ENCODE results near the gene SLC7A6OS. TPM values are rescaled to one million over a fixed set of nuclear protein-coding genes. Genes with fewer than 3 reads are reported as not detected.

SLC7A6OS gene
- total RNA-seq, 1 experiment from 2014 or later, result 16.4 TPM

GRCh38 chr16:68255712-68256111 is 55.0 kb downstream of the SLC7A6OS start:
- no peaks in the 10 kb centered on the region for H3K27me3 ChIP-seq (ENCODE audit: insufficient read depth, low read length)
- H3K27ac ChIP-seq (ENCODE audit: low read depth, low read length), result no peak overlapping the region
- H3K9me3 ChIP-seq (ENCODE audit: control insufficient read depth in 1 of 2, insufficient read depth in 1 of 2, low read depth in 1 of 2, low read length in 2 of 2), result no peaks in the 10 kb centered on the region
- CTCF ChIA-PET, result no interaction called here
- no peaks in the 10 kb centered on the region for H3K79me2 ChIP-seq (ENCODE audit: insufficient read depth, low read length)
- TF ChIP-seq SRF (IDR thresholded peaks at IDR 0.05; ENCODE audit: low read depth) (no peak), JUND (IDR thresholded peaks at IDR 0.05) (no peak), RAD21 (IDR thresholded peaks at IDR 0.05; ENCODE audit: low read depth) (no peak), ZNF274 (IDR thresholded peaks at IDR 0.05; ENCODE audit: low read depth, low read length) (no peak), POLR2AphosphoS5 (IDR thresholded peaks at IDR 0.05; ENCODE audit: low read depth, low read length) (no peak)
- RAD21 ChIA-PET (ENCODE audit: low non-redundant PET in 1 of 2, low total read pairs in 2 of 2, uncharacterized antibody in 2 of 2, unreplicated experiment in 2 of 2), result no interaction called here
- no peak overlapping the region for H3K9ac ChIP-seq (ENCODE audit: low read length)
- H2AFZ ChIP-seq (ENCODE audit: low read depth, low read length, poor library complexity, severe bottlenecking), result no peak overlapping the region
- H4K20me1 ChIP-seq (ENCODE audit: insufficient read depth), result no peaks in the 10 kb centered on the region
- intact Hi-C loops (cut with micrococcal nuclease), result no loop called here
- BruUV-seq (replicated peaks), result no TSS peak
- POLR2A ChIA-PET, result no interaction called here
- peaks cover 0 to 10% of the 10 kb centered on the region in 2 experiments; a peak in 2 of 4 replicates for H3K4me1 ChIP-seq (ENCODE audit: control insufficient read depth in 1 of 2, insufficient read depth in 2 of 2, low read length in 2 of 2)
- ATAC-seq (no peak), DNase-seq (ENCODE audit: low read depth, low spot score) (no peak)
- peaks cover 0 to 2% of the 10 kb centered on the region in 2 experiments; a peak in 2 of 4 replicates for H3K36me3 ChIP-seq (ENCODE audit: control insufficient read depth in 1 of 2, insufficient read depth in 2 of 2, low read length in 2 of 2)
- no peaks in the 10 kb centered on the region for H3K9me2 ChIP-seq (ENCODE audit: insufficient read depth)
- no peak overlapping the region for H3K4me3 ChIP-seq (replicated peaks in 1 of 2; ENCODE audit: low read depth in 1 of 2, low read length in 2 of 2)
- H3K4me2 ChIP-seq (ENCODE audit: low read length), result no peak overlapping the region

DNA sequence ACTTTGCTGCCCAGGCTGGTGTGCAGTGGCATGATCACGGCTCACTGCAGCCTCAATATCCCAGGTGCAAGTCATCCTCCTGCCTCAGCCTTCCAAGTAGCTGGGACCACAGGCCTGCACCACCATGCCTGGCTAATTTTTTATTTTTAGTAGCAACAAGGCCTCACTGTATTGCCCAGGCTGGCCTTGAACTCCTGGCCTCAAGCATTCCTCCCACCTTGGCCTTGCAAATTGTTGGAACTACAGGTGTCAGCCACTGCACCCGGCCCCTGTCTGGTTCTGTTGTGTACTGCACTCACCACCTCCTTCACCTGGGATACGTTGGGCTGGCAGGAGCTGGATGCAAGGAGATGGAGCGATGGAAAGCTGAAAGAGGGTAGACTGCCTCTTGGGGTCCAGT is 57.0 kb downstream of the SLC7A6OS start:
- BruUV-seq (replicated peaks), result no TSS peak
- Histone ChIP-seq H2AFZ (ENCODE audit: low read depth, low read length, poor library complexity, severe bottlenecking) (no peak overlapping the region), H3K27me3 (ENCODE audit: insufficient read depth, low read length) (no peaks in the 10 kb centered on the region), H3K9ac (ENCODE audit: low read length) (no peak overlapping the region), H3K4me1 (ENCODE audit: control insufficient read depth in 1 of 2, insufficient read depth in 2 of 2, low read length in 2 of 2) (peaks cover 0 to 10% of the 10 kb centered on the region in 2 experiments; a peak in 2 of 4 replicates), H3K4me3 (replicated peaks in 1 of 2; ENCODE audit: low read depth in 1 of 2, low read length in 2 of 2) (no peak overlapping the region), H3K4me2 (ENCODE audit: low read length) (no peak overlapping the region), H3K27ac (ENCODE audit: low read depth, low read length) (no peak overlapping the region), H3K36me3 (ENCODE audit: control insufficient read depth in 1 of 2, insufficient read depth in 2 of 2, low read length in 2 of 2) (peaks cover 0 to 2% of the 10 kb centered on the region in 2 experiments; a peak in 2 of 4 replicates), H3K9me2 (ENCODE audit: insufficient read depth) (no peaks in the 10 kb centered on the region), H3K79me2 (ENCODE audit: insufficient read depth, low read length) (no peaks in the 10 kb centered on the region), H3K9me3 (ENCODE audit: control insufficient read depth in 1 of 2, insufficient read depth in 1 of 2, low read depth in 1 of 2, low read length in 2 of 2) (no peaks in the 10 kb centered on the region), H4K20me1 (ENCODE audit: insufficient read depth) (no peaks in the 10 kb centered on the region)
- POLR2A ChIA-PET, result no interaction called here
- intact Hi-C loops (cut with micrococcal nuclease), result no loop called here
- RAD21 ChIA-PET (ENCODE audit: low non-redundant PET in 1 of 2, low total read pairs in 2 of 2, uncharacterized antibody in 2 of 2, unreplicated experiment in 2 of 2), result no interaction called here
- CTCF ChIA-PET, result interaction anchor here (3.4 kb wide), 1 partner anchor 9 kb away, joined by 16 read pairs; the partner anchor contains the start of gene SLC7A6
- ATAC-seq (no peak), DNase-seq (ENCODE audit: low read depth, low spot score) (no peak)
- TF ChIP-seq EZH2phosphoT487 (IDR thresholded peaks at IDR 0.05; ENCODE audit: borderline replicate concordance), result no peak
- TF ChIP-seq JUND (IDR thresholded peaks at IDR 0.05), result no peak
- TF ChIP-seq EGR1 (IDR thresholded peaks at IDR 0.05; ENCODE audit: low read depth), result no peak
- no peak for TF ChIP-seq SIN3A (IDR thresholded peaks at IDR 0.05; ENCODE audit: low read depth)
- no peak for TF ChIP-seq REST (IDR thresholded peaks at IDR 0.05; ENCODE audit: low read depth)
- no peak for TF ChIP-seq CBX3 (IDR thresholded peaks at IDR 0.05; ENCODE audit: low read depth)
- TF ChIP-seq POLR2AphosphoS5 (IDR thresholded peaks at IDR 0.05; ENCODE audit: low read depth, low read length), result no peak
- TF ChIP-seq, protein P1, sequence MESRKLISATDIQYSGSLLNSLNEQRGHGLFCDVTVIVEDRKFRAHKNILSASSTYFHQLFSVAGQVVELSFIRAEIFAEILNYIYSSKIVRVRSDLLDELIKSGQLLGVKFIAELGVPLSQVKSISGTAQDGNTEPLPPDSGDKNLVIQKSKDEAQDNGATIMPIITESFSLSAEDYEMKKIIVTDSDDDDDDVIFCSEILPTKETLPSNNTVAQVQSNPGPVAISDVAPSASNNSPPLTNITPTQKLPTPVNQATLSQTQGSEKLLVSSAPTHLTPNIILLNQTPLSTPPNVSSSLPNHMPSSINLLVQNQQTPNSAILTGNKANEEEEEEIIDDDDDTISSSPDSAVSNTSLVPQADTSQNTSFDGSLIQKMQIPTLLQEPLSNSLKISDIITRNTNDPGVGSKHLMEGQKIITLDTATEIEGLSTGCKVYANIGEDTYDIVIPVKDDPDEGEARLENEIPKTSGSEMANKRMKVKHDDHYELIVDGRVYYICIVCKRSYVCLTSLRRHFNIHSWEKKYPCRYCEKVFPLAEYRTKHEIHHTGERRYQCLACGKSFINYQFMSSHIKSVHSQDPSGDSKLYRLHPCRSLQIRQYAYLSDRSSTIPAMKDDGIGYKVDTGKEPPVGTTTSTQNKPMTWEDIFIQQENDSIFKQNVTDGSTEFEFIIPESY (IDR thresholded peaks at IDR 0.05; ENCODE audit: extremely low read depth, insufficient replicate concordance, low read length), result no peak
- TF ChIP-seq SP1 (IDR thresholded peaks at IDR 0.05; ENCODE audit: low read depth), result no peak
- no peak for TF ChIP-seq ELF1 (IDR thresholded peaks at IDR 0.05; ENCODE audit: borderline replicate concordance, low read depth)
- TF ChIP-seq, protein P2, sequence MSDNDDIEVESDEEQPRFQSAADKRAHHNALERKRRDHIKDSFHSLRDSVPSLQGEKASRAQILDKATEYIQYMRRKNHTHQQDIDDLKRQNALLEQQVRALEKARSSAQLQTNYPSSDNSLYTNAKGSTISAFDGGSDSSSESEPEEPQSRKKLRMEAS (IDR thresholded peaks at IDR 0.05), result no peak
- TF ChIP-seq FOSL1 (IDR thresholded peaks at IDR 0.05; ENCODE audit: low read depth), result no peak
- no peak for TF ChIP-seq ZNF274 (IDR thresholded peaks at IDR 0.05; ENCODE audit: low read depth, low read length)
- TF ChIP-seq CEBPB (IDR thresholded peaks at IDR 0.05; ENCODE audit: low read depth), result no peak
- TF ChIP-seq SRF (IDR thresholded peaks at IDR 0.05; ENCODE audit: low read depth), result no peak
- TF ChIP-seq YY1 (IDR thresholded peaks at IDR 0.05; ENCODE audit: extremely low read depth, insufficient replicate concordance, low read depth, low read length), result no peak
